ENCODE measurements around the gene PANK4.

PANK4 gene

GRCh38 chr1:2486041-2486440 lies 40.4 kb downstream of the PANK4 start:
- Histone ChIP-seq H3K4me1 (ENCODE audit: low read depth, poor library complexity, severe bottlenecking) (peaks cover 5% of the 10 kb centered on the region), H3K27me3 (ENCODE audit: insufficient read depth, low read depth) (peaks cover 67% of the 10 kb centered on the region), H3K79me2 (ENCODE audit: insufficient read depth, low read depth) (no peaks in the 10 kb centered on the region), H4K20me1 (ENCODE audit: insufficient read depth) (no peaks in the 10 kb centered on the region), H2AFZ (ENCODE audit: low read depth) (no peak overlapping the region), H3K4me3 (IDR thresholded peaks at IDR 0.05; ENCODE audit: insufficient read depth, low read depth, low read length) (no peak overlapping the region), H3K36me3 (ENCODE audit: insufficient read depth) (no peaks in the 10 kb centered on the region), H3K27ac (no peak overlapping the region), H3K4me2 (no peak overlapping the region), H3K9ac (no peak overlapping the region)
- TF ChIP-seq CTCF (conservative IDR thresholded peaks at IDR 0.05; ENCODE audit: low read depth, low read length), result no peak

- Histone ChIP-seq H3K79me2 (ENCODE audit: insufficient read depth, low read depth) (no peaks in the 10 kb centered on the region), H4K20me1 (ENCODE audit: insufficient read depth) (no peaks in the 10 kb centered on the region), H3K36me3 (ENCODE audit: insufficient read depth) (no peaks in the 10 kb centered on the region), H2AFZ (ENCODE audit: low read depth) (no peak overlapping the region), H3K9ac (no peak overlapping the region), H3K27me3 (ENCODE audit: insufficient read depth, low read depth) (peaks cover 60% of the 10 kb centered on the region), H3K4me2 (no peak overlapping the region), H3K27ac (no peak overlapping the region), H3K4me3 (IDR thresholded peaks at IDR 0.05; ENCODE audit: insufficient read depth, low read depth, low read length) (no peak overlapping the region), H3K4me1 (ENCODE audit: low read depth, poor library complexity, severe bottlenecking) (peaks cover 20% of the 10 kb centered on the region)
- no peak for TF ChIP-seq CTCF (conservative IDR thresholded peaks at IDR 0.05; ENCODE audit: low read depth, low read length)
Observed at GRCh38 chr1:2483970-2484369, 42.4 kb downstream of the PANK4 start.

GRCh38 chr1:2483026-2483425 lies 43.4 kb downstream of the PANK4 start:
- Histone ChIP-seq H3K27ac (no peak overlapping the region), H4K20me1 (ENCODE audit: insufficient read depth) (no peaks in the 10 kb centered on the region), H3K79me2 (ENCODE audit: insufficient read depth, low read depth) (no peaks in the 10 kb centered on the region), H3K27me3 (ENCODE audit: insufficient read depth, low read depth) (peaks cover 60% of the 10 kb centered on the region), H3K9ac (no peak overlapping the region), H3K36me3 (ENCODE audit: insufficient read depth) (no peaks in the 10 kb centered on the region), H2AFZ (ENCODE audit: low read depth) (no peak overlapping the region), H3K4me2 (no peak overlapping the region), H3K4me1 (ENCODE audit: low read depth, poor library complexity, severe bottlenecking) (peaks cover 20% of the 10 kb centered on the region), H3K4me3 (IDR thresholded peaks at IDR 0.05; ENCODE audit: insufficient read depth, low read depth, low read length) (no peak overlapping the region)
- TF ChIP-seq CTCF (conservative IDR thresholded peaks at IDR 0.05; ENCODE audit: low read depth, low read length), result no peak

GRCh38 chr1:2482588-2482987 lies 43.8 kb downstream of the PANK4 start:
- no peak overlapping the region for H3K9ac ChIP-seq
- peaks cover 20% of the 10 kb centered on the region for H3K4me1 ChIP-seq (ENCODE audit: low read depth, poor library complexity, severe bottlenecking)
- no peak for TF ChIP-seq CTCF (conservative IDR thresholded peaks at IDR 0.05; ENCODE audit: low read depth, low read length)
- H3K27ac ChIP-seq, result no peak overlapping the region
- no peaks in the 10 kb centered on the region for H4K20me1 ChIP-seq (ENCODE audit: insufficient read depth)
- no peak overlapping the region for H3K4me3 ChIP-seq (IDR thresholded peaks at IDR 0.05; ENCODE audit: insufficient read depth, low read depth, low read length)
- no peaks in the 10 kb centered on the region for H3K79me2 ChIP-seq (ENCODE audit: insufficient read depth, low read depth)
- H2AFZ ChIP-seq (ENCODE audit: low read depth), result no peak overlapping the region
- peaks cover 60% of the 10 kb centered on the region for H3K27me3 ChIP-seq (ENCODE audit: insufficient read depth, low read depth)
- H3K4me2 ChIP-seq, result no peak overlapping the region
- H3K36me3 ChIP-seq (ENCODE audit: insufficient read depth), result no peaks in the 10 kb centered on the region

Data from KMS-11 (cell line).